ENCODE measurements around the gene NT5DC1.

GRCh38 chr6:116156405-116157326, 56.0 kb downstream of the NT5DC1 start:
- TF ChIP-seq, protein P1, sequence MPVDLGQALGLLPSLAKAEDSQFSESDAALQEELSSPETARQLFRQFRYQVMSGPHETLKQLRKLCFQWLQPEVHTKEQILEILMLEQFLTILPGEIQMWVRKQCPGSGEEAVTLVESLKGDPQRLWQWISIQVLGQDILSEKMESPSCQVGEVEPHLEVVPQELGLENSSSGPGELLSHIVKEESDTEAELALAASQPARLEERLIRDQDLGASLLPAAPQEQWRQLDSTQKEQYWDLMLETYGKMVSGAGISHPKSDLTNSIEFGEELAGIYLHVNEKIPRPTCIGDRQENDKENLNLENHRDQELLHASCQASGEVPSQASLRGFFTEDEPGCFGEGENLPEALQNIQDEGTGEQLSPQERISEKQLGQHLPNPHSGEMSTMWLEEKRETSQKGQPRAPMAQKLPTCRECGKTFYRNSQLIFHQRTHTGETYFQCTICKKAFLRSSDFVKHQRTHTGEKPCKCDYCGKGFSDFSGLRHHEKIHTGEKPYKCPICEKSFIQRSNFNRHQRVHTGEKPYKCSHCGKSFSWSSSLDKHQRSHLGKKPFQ (tag by site-specific recombination; IDR thresholded peaks at IDR 0.05): no peak
- TF ChIP-seq ZNF140 (tag by site-specific recombination; IDR thresholded peaks at IDR 0.05): no peak
- no peak for TF ChIP-seq ZNF777 (tag by site-specific recombination; IDR thresholded peaks at IDR 0.05; ENCODE audit: borderline replicate concordance)
- TF ChIP-seq, protein P2, sequence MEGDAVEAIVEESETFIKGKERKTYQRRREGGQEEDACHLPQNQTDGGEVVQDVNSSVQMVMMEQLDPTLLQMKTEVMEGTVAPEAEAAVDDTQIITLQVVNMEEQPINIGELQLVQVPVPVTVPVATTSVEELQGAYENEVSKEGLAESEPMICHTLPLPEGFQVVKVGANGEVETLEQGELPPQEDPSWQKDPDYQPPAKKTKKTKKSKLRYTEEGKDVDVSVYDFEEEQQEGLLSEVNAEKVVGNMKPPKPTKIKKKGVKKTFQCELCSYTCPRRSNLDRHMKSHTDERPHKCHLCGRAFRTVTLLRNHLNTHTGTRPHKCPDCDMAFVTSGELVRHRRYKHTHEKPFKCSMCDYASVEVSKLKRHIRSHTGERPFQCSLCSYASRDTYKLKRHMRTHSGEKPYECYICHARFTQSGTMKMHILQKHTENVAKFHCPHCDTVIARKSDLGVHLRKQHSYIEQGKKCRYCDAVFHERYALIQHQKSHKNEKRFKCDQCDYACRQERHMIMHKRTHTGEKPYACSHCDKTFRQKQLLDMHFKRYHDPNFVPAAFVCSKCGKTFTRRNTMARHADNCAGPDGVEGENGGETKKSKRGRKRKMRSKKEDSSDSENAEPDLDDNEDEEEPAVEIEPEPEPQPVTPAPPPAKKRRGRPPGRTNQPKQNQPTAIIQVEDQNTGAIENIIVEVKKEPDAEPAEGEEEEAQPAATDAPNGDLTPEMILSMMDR (tag by site-specific recombination; IDR thresholded peaks at IDR 0.05): no peak
- TF ChIP-seq ZNF558 (tag by site-specific recombination; IDR thresholded peaks at IDR 0.05): no peak
- no peak for TF ChIP-seq ZNF792 (tag by site-specific recombination; IDR thresholded peaks at IDR 0.05)
- TF ChIP-seq ZNF423 (tag by site-specific recombination; IDR thresholded peaks at IDR 0.05): no peak
- no peak for TF ChIP-seq SP2 (tag by site-specific recombination; IDR thresholded peaks at IDR 0.05)
- TF ChIP-seq, protein P3, sequence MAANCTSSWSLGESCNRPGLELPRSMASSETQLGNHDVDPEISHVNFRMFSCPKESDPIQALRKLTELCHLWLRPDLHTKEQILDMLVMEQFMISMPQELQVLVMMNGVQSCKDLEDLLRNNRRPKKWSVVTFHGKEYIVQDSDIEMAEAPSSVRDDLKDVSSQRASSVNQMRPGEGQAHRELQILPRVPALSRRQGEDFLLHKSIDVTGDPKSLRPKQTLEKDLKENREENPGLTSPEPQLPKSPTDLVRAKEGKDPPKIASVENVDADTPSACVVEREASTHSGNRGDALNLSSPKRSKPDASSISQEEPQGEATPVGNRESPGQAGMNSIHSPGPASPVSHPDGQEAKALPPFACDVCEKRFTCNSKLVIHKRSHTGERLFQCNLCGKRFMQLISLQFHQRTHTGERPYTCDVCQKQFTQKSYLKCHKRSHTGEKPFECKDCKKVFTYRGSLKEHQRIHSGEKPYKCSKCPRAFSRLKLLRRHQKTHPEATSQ (tag by site-specific recombination; IDR thresholded peaks at IDR 0.05): no peak
- TF ChIP-seq, protein P4, sequence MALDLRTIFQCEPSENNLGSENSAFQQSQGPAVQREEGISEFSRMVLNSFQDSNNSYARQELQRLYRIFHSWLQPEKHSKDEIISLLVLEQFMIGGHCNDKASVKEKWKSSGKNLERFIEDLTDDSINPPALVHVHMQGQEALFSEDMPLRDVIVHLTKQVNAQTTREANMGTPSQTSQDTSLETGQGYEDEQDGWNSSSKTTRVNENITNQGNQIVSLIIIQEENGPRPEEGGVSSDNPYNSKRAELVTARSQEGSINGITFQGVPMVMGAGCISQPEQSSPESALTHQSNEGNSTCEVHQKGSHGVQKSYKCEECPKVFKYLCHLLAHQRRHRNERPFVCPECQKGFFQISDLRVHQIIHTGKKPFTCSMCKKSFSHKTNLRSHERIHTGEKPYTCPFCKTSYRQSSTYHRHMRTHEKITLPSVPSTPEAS (tag by site-specific recombination; IDR thresholded peaks at IDR 0.05): no peak
- no peak for TF ChIP-seq ZNF248 (tag by site-specific recombination; IDR thresholded peaks at IDR 0.05)
